Esophagus squamous epithelium (tissue), 4 donors: ENCODE measurements around the gene ZNF541. TPM values are rescaled to one million over a fixed set of nuclear protein-coding genes. Genes with fewer than 3 reads are reported as not detected.

ENCODE experiments used
- small RNA-seq, 4 donors: library from RNA; depleted of rRNA; stranded (forward); fragments of <200 nt; gene quantifications; one replicate each; pipeline ENCODE3, GENCODE V24; 2016
- total RNA-seq, 4 donors: library from RNA; depleted of rRNA; stranded (reverse); fragments of >200 nt; gene quantifications; one replicate each; pipeline ENCODE4 v1.1.0, GENCODE V29; 2016

ZNF541 gene
- total RNA-seq, 4 donors from 2014 or later: 0.04 TPM; not detected in 3

Small RNA genes within 50 kb of the gene (small RNA-seq; reads per million reads assigned to genes)
- gene RN7SL322P: 0 reads per million in 4 donors

Other genes starting within 250 kb of the ZNF541 start
- gene C5AR2, start 241.0 kb downstream of the ZNF541 start, total RNA-seq: 1 to 10 TPM in 1 of 4 donors, under 1 TPM in 3; 0.21 to 1.3 (median 0.63) TPM
- 10 to 100 TPM; 10.7 to 20.8 (median 17.7) TPM for gene DHX34, start 223.8 kb downstream of the ZNF541 start, total RNA-seq
- 10 to 100 TPM in 1 of 4 donors, 1 to 10 TPM in 3; 1.0 to 13.5 (median 3.9) TPM for gene MEIS3, start 153.6 kb downstream of the ZNF541 start, total RNA-seq
- 1 to 10 TPM in 2 of 4 donors, under 1 TPM in 1, not detected in 1; 0.08 to 5.0 (median 3.6) TPM for gene SLC8A2, start 101.3 kb downstream of the ZNF541 start, total RNA-seq
- gene KPTN, start 88.9 kb downstream of the ZNF541 start, total RNA-seq: 1 to 10 TPM; 5.6 to 9.4 (median 8.4) TPM
- 100 to 1,000 TPM; 106 to 178 (median 125) TPM for gene NAPA, start 58.1 kb downstream of the ZNF541 start, total RNA-seq
- gene BICRA, start 36.0 kb upstream of the ZNF541 start, total RNA-seq: 10 to 100 TPM in 1 of 4 donors, 1 to 10 TPM in 3; 1.1 to 17.5 (median 7.0) TPM
- 10 to 100 TPM; 34.8 to 50.7 (median 39.2) TPM for gene EHD2, start 140.3 kb upstream of the ZNF541 start, total RNA-seq
- gene NOP53, start 172.4 kb upstream of the ZNF541 start, total RNA-seq: 100 to 1,000 TPM; 118 to 522 (median 268) TPM
- gene SELENOW, start 205.6 kb upstream of the ZNF541 start, total RNA-seq: 100 to 1,000 TPM; 185 to 477 (median 324) TPM
- gene TPRX1, start 231.4 kb upstream of the ZNF541 start, total RNA-seq: not detected
- gene CRX, start 248.8 kb upstream of the ZNF541 start, total RNA-seq: not detected